NCI-H1436 treated with DMSO at 0.1 percent for 48 hours (cell line): ENCODE measurements around the gene PRDM11.
A peak's percentile ranks its signal among the peaks of the same experiment; 100 is the strongest.

ENCODE experiments used
- DNase-seq: peaks from one replicate; lab custom pipeline; 2025; lab: John Stamatoyannopoulos, UW

The PRDM11 gene

DNA sequence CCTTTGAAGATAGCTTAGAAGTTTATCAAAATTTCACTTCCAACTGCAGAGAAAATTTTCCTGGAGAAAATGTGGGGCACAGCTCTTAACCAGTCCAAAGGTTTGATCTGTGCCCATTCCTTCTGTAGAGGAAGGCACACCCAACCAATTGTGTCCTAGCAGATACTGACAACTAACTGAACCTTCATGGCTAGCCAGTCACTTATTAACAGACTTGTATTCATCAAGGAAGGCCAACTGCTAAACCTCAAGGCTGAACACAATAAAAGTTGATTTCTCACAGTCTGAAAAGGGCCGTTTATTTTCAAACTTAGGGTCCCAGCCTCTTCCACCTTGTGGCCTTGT lies 120.2 kb downstream of the PRDM11 start:
- DNase-seq: no peak

DNA sequence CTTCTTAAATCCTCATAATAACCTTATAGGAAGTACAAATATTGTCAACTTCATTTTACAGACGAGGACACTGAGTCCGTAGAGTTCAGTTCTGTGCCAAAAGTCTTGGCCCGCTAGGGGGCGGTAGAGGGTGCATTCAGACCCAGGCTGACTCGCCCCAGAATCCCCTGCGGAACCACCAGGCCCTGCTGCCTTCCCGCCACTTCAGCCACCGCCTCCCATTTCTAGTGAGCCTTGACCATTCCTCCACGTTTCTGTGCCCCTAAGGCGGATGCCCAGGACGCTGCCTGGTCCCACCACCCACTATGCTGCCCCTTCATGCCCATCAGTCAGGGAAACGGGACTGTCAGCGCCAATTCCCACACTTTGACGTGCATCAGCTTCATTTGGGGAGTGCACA lies 120.6 kb downstream of the PRDM11 start:
- no peak for DNase-seq

- no peak for DNase-seq
Measured at GRCh38 chr11:45267652-45268299, 121.3 kb downstream of the PRDM11 start.

DNA sequence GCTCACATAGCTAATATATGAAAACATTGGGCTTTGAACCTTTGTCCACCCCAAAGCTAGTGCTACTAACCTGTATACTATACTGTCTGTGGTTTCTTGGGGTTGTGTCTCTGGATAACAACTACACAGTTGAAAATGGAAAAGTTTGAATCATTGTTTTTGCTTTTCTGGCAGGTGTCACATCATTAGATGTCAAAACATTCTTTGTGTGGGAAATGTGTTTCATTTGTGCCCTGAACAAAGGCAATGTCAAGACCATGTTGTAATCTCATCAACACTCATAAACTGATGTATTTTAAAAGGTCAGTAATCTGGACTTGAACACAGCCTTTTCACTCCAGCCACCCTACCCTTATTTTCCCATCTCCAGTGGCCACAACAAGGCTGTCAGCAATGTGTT lies 123.2 kb downstream of the PRDM11 start:
- no peak for DNase-seq

- no peak for DNase-seq
Measured at GRCh38 chr11:45270946-45271716, 124.7 kb downstream of the PRDM11 start.

DNA sequence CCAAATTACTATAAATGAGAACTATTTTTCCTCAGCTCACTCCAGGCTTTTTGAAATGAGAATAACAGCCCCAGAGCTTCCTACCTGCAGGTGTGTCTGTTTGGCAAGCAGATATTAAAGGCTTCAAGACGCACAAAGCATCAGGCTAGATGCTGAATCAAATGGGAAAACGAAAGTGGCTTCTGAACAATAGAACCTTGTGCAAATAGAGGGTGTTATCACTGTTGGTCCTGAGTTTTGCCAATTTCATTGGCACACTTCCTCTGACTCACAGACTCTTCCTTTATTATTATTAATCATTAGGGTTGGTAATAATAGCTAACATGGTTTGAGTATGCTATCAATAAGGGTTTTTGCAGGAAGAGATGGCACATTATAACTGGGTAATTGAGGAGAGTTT lies 126.3 kb downstream of the PRDM11 start:
- peak; percentile 9 for DNase-seq

DNA sequence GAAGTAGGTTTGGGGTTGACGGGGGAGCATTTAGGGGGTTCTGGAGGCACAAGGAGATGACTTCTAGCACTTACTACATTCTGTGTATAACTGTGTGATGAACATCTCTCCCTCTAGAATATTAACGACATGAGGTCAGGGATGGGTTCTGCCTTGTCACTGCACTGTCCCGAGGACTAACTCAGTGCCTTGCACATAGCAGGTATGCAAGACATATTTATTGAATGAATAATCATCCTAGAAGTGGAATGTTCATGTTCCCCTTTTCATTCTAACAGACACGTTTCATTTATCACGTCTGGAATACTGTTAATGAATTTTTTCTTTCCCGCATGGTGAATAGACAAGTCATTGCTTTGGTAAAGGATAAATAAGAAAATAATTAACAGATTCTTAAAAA lies 127.1 kb downstream of the PRDM11 start:
- no peak for DNase-seq

DNA sequence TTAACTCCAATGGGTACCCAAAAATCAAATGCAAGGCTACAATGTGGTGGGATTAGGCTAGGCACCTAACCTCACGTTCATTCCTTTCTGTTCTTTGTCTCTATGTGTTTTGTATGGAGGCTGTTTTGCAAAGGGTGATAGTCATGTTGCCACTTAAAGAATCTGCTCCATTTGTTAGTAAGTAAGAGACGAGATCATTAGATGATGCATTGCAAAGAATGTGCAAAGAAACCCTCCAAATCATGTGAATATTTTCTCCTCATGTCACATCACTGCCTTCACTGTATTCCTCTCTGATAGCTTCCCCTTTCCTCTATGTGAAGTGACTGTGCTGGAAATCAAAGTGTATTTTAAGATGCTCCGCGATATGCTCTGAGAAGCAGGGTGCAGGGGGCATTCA lies 127.8 kb downstream of the PRDM11 start:
- DNase-seq: no peak

DNA sequence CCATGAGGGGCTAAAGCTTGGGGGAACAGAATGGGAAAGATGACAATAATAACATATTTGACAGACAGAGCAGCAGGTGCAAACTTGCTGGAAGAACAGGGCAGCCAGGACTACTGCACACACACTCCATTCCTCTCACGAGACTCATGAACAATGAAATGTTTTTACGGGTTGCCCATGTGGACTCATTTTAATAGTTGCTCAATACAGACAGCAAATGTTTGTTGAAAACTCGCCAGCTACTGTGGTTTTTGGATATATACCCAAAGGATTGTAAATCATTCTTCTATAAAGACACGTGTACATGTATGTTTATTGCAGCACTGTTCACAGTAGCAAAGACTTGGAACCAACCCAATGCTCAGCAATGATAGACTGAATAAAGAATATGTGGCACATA lies 129.4 kb downstream of the PRDM11 start:
- no peak for DNase-seq

- no peak for DNase-seq
Measured at GRCh38 chr11:45278714-45279113, 132.3 kb downstream of the PRDM11 start.

- no peak for DNase-seq
Measured at GRCh38 chr11:45279645-45280044, 133.2 kb downstream of the PRDM11 start.

GRCh38 chr11:45280449-45280848 lies 134.0 kb downstream of the PRDM11 start:
- DNase-seq: peak; percentile 43

DNA sequence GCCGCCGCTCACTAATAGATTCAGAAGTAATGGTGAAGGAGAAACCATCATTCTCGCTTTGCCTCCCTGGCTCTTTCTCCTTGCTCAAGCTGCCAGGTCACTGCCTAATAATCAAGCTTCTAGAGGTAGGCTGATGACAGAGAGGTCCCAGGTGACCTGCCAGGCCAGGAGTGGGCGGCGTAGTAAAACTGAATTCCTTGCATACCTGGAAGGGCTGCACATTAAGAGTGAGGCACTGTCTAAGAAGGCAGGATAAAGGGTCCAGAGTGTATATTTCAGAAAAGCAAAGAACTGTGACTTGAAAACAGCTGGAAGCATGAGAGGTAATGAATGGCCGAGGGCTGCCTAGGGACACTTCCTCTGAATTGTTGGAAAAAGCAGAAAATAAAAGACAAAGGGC lies 135.6 kb downstream of the PRDM11 start:
- DNase-seq: no peak
